Endothelial cell of umbilical vein (primary cell): ENCODE data around the gene ASPHD2. TPM values are rescaled to one million over a fixed set of nuclear protein-coding genes. Genes with fewer than 3 reads are reported as not detected.
A peak's percentile ranks its signal among the peaks of the same experiment; 100 is the strongest.

Experiments used
- BruUV-seq: library from RNA; stranded (reverse); fragments of 400-500 nt; replicated peaks from 2 replicates; lab custom pipeline; 2021; lab: Mats Ljungman, UMichigan
- CTCF ChIA-PET: fragments of 300-600, 350-600 bp; sonication (Branson Sonifier 250); formaldehyde crosslinking; loops from one replicate; lab custom pipeline; 2021; ENCODE audit warnings: antibody characterized with exemption, inconsistent platforms; lab: Charles Lee
- POLR2A ChIA-PET: fragments of 300-600, 350-600 bp; sonication (Branson Sonifier 250); formaldehyde crosslinking; loops from one replicate; lab custom pipeline; 2021; ENCODE audit warnings: antibody characterized with exemption, inconsistent platforms; lab: Charles Lee
- DNase-seq: peaks from one replicate; pipeline ENCODE4 v3.0.0-alpha.2; 2011; ENCODE audit warnings: low read depth, low spot score
- FAIRE-seq: peaks from 2 replicates; lab custom pipeline; 2011; peaks lifted over from hg19 to GRCh38; lab: Jason Lieb, UNC
- H2AFZ ChIP-seq: 2 replicates; pipeline ENCODE4 v1.6.0; 2012; ENCODE audit warnings: low read depth, low read length, control low read depth, inconsistent platforms
- H3K27ac ChIP-seq: 2 replicates; pipeline ENCODE4 v1.5.1; 2011; ENCODE audit warnings: low read depth, mild to moderate bottlenecking, control low read depth, low read length, moderate library complexity; ENCODE audit not compliant: insufficient read depth
- H3K27me3 ChIP-seq, 2 experiments: 2 replicates each; pipeline versions ENCODE4 v1.6.0 to v1.6.1; 2011; ENCODE audit warnings: low read length in 2 of 2, mixed read lengths in 1 of 2; ENCODE audit not compliant: control insufficient read depth in 2 of 2, insufficient read depth in 2 of 2
- H3K36me3 ChIP-seq, 2 experiments: 2 replicates in 1 of 2; 3 replicates in 1 of 2; pipeline ENCODE4 v1.5.1; 2011; ENCODE audit warnings: low read length in 2 of 2, mild to moderate bottlenecking in 1 of 2, moderate library complexity in 1 of 2; ENCODE audit not compliant: control insufficient read depth in 2 of 2, insufficient read depth in 2 of 2; ENCODE audit errors: extremely low read depth in 1 of 2
- H3K4me1 ChIP-seq: 3 replicates; pipeline ENCODE4 v1.5.1; 2011; ENCODE audit warnings: mild to moderate bottlenecking, low read length; ENCODE audit not compliant: control insufficient read depth, insufficient read depth; ENCODE audit errors: extremely low read depth
- H3K4me2 ChIP-seq: 2 replicates; pipeline ENCODE4 v1.6.1; 2011; ENCODE audit warnings: low read length, control low read depth, mixed read lengths; ENCODE audit not compliant: insufficient read depth
- H3K4me3 ChIP-seq, 3 experiments: fragments of 200-600 bp in 1 of 3; sonication (generic), shearing (Covaris generic) in 1 of 3; replicated peaks in 1 of 3; 2 replicates each; pipeline ENCODE4 v1.5.1; 2011 to 2016; ENCODE audit warnings: control low read depth in 3 of 3, low read length in 3 of 3, mild to moderate bottlenecking in 2 of 3, inconsistent platforms in 1 of 3, low read depth in 1 of 3, moderate library complexity in 1 of 3; ENCODE audit not compliant: insufficient read depth in 1 of 3
- H3K79me2 ChIP-seq: 2 replicates; pipeline ENCODE4 v1.6.0; 2012; ENCODE audit warnings: low read length, inconsistent platforms; ENCODE audit not compliant: control insufficient read depth, insufficient read depth
- H3K9ac ChIP-seq: replicated peaks from 2 replicates; pipeline ENCODE3; 2011; ENCODE audit warnings: low read length, control low read depth; ENCODE audit not compliant: insufficient read depth; ENCODE audit errors: extremely low read depth
- H3K9me1 ChIP-seq: replicated peaks from 3 replicates; pipeline ENCODE4 v1.6.0; 2011; ENCODE audit warnings: mild to moderate bottlenecking, low read length; ENCODE audit not compliant: control insufficient read depth, insufficient read depth; ENCODE audit errors: extremely low read depth
- H3K9me3 ChIP-seq: replicated peaks from 2 replicates; pipeline ENCODE4 v1.5.1; 2012; ENCODE audit warnings: low read length, inconsistent platforms; ENCODE audit not compliant: control insufficient read depth, insufficient read depth
- H4K20me1 ChIP-seq: replicated peaks from 2 replicates; pipeline ENCODE3; 2011; ENCODE audit warnings: mild to moderate bottlenecking, low read length; ENCODE audit not compliant: control insufficient read depth, insufficient read depth; ENCODE audit errors: extremely low read depth
- CTCF ChIP-seq, 2 donors: IDR thresholded peaks; 1 replicate in 1 of 2; 2 replicates in 1 of 2; pipeline ENCODE4 v1.5.1; 2011; ENCODE audit warnings: low read length in 2 of 2, mild to moderate bottlenecking in 2 of 2, moderate library complexity in 2 of 2, control low read depth in 1 of 2, inconsistent platforms in 1 of 2, low read depth in 1 of 2; ENCODE audit not compliant: insufficient read depth in 1 of 2; ENCODE audit errors: extremely low read depth in 1 of 2
- EZH2 ChIP-seq: IDR thresholded peaks from 2 replicates; pipeline ENCODE4 v1.6.1; 2012; ENCODE audit warnings: borderline replicate concordance, low read depth, mild to moderate bottlenecking, moderate library complexity, low read length, inconsistent platforms; ENCODE audit not compliant: severe bottlenecking
- FOS ChIP-seq: IDR thresholded peaks from 2 replicates; pipeline ENCODE4 v1.6.1; 2011; ENCODE audit warnings: mild to moderate bottlenecking, low read length, moderate library complexity, borderline replicate concordance; ENCODE audit not compliant: insufficient read depth
- GATA2 ChIP-seq: IDR thresholded peaks from 2 replicates; pipeline ENCODE4 v1.7.0; 2011; ENCODE audit warnings: low read depth, mild to moderate bottlenecking, moderate library complexity, mixed read lengths, low read length; ENCODE audit not compliant: insufficient read length, insufficient read depth
- JUN ChIP-seq: IDR thresholded peaks from 2 replicates; pipeline ENCODE4 v1.6.1; 2011; ENCODE audit warnings: borderline replicate concordance, low read depth; ENCODE audit not compliant: insufficient read length, insufficient read depth
- MAX ChIP-seq: IDR thresholded peaks from 2 replicates; pipeline ENCODE4 v1.6.1; 2011; ENCODE audit not compliant: insufficient read depth, insufficient read length
- MYC ChIP-seq: IDR thresholded peaks from one replicate; pipeline ENCODE4 v1.6.1; 2011; ENCODE audit warnings: mild to moderate bottlenecking, low read depth, low read length
- POLR2A ChIP-seq: IDR thresholded peaks from 2 replicates; pipeline ENCODE4 v1.6.1; 2012; ENCODE audit warnings: low read depth, mild to moderate bottlenecking, control low read depth, low read length
- POLR2AphosphoS5 ChIP-seq: IDR thresholded peaks from 2 replicates; pipeline ENCODE4 v1.6.1; 2012; ENCODE audit warnings: low read depth, mild to moderate bottlenecking, control low read depth, low read length, moderate library complexity; ENCODE audit not compliant: insufficient read depth
- dilution Hi-C: fragments of 300-500 bp; cut with MboI; formaldehyde crosslinking; loops from one replicate; pipeline ENCODE4 v1.15.0; 2019; ENCODE audit warnings: low sequenced_read_pairs; ENCODE audit not compliant: extremely low pct_ligation_motif_present
- intact Hi-C: fragments of 100-400 bp; cut with micrococcal nuclease; formaldehyde crosslinking; loops from one replicate; pipeline ENCODE4 v1.10.0; 2022
- polyA plus RNA-seq, 4 experiments: library from polyadenylated mRNA; depleted of rRNA in 3 of 4; stranded (reverse) in 3 of 4; unstranded in 1 of 4; fragments of >200 nt; gene quantifications; 2 replicates each; pipeline versions ENCODE4 v1.2.1 to v1.2.3, GENCODE V29; 2011 to 2012; ENCODE audit warnings: missing spikeins in 1 of 4
- total RNA-seq: library from RNA; stranded (reverse); gene quantifications from 2 replicates; pipeline ENCODE4 v1.2.3, GENCODE V29; 2021

Gene ASPHD2
- total and polyA plus RNA-seq, 2 donors (not counting 3 experiments of a cell fraction or from before 2014, with no cell fraction given): 4.8 to 5.5 TPM

GRCh38 chr22:26483439-26484359 is 54.6 kb downstream of the ASPHD2 start, which contains the start of the genes HPS4 and SRRD:
TSS of gene HPS4 (minus strand) at chr22:26483783. CDS start at chr22:26481762, 2,021 bp downstream.
TSS of gene SRRD (plus strand) at chr22:26483877. CDS start at chr22:26483891, 14 bp downstream.
- Histone ChIP-seq H3K4me2 (peak within 1 kb of the TSS; percentile 92), H2AFZ (peak within 1 kb of the TSS; percentile 71), H3K4me3 (peak within 1 kb of the TSS; percentile 80 to 97 (median 92)), H3K9ac (peak within 1 kb of the TSS; percentile 98), H3K36me3 (peaks cover 5% of the 10 kb centered on the region in 2 experiments), H3K79me2 (peaks cover 49% of the 10 kb centered on the region), H4K20me1 (no peaks in the 10 kb centered on the region), H3K9me1 (no peaks in the 10 kb centered on the region), H3K27ac (peak within 1 kb of the TSS; percentile 86), H3K27me3 (no peaks in the 10 kb centered on the region), H3K9me3 (no peaks in the 10 kb centered on the region), H3K4me1 (peaks cover 23% of the 10 kb centered on the region)
- CTCF ChIA-PET: interaction anchor here (1.0 to 2.0 kb wide), 6 partner anchors 12 to 119 kb away, joined by 3 to 10 read pairs (median 4); no protein-coding TSS in a partner anchor
- TF ChIP-seq FOS: no peak
- peak; percentile 82 for TF ChIP-seq POLR2AphosphoS5
- TF ChIP-seq POLR2A: peak; percentile 83
- no peak for TF ChIP-seq CTCF (IDR thresholded peaks at IDR 0.05; ENCODE audit: extremely low read depth in 1 of 2, insufficient read depth in 1 of 2, low read depth in 1 of 2, low read length in 2 of 2)
- peak; percentile 22 for TF ChIP-seq JUN
- TF ChIP-seq GATA2: no peak
- no peak for TF ChIP-seq MYC
- no peak for TF ChIP-seq EZH2
- TF ChIP-seq MAX: peak; percentile 60
- FAIRE-seq (peak; percentile 79), DNase-seq (peak; percentile 89)
- dilution Hi-C loops: no loop called here
- intact Hi-C loops: no loop called here
- POLR2A ChIA-PET: interaction anchor here (0.5 to 1.9 kb wide), 4 partner anchors 17 to 120 kb away, joined by 3 to 13 read pairs (median 4); partner anchors contain the start of gene TFIP11
- BruUV-seq: TSS peak; percentile 58
